HG03060 (cell line): ENCODE data around the gene MRPL38.

Experiments
- ATAC-seq: cut with Tn5 transposase; IDR thresholded peaks from one replicate; pipeline ENCODE4 v1.9.1; 2021; ENCODE audit warnings: low read depth, moderate number of reproducible peaks; ENCODE audit not compliant: unreplicated experiment

The MRPL38 gene

GRCh38 chr17:75904749-75905521 is at the start of gene MRPL38:
Gene MRPL38, minus strand, starts transcription at chr17:75904884. Its CDS starts 9 bp downstream, at chr17:75904875.
- peak; percentile 69 for ATAC-seq

DNA sequence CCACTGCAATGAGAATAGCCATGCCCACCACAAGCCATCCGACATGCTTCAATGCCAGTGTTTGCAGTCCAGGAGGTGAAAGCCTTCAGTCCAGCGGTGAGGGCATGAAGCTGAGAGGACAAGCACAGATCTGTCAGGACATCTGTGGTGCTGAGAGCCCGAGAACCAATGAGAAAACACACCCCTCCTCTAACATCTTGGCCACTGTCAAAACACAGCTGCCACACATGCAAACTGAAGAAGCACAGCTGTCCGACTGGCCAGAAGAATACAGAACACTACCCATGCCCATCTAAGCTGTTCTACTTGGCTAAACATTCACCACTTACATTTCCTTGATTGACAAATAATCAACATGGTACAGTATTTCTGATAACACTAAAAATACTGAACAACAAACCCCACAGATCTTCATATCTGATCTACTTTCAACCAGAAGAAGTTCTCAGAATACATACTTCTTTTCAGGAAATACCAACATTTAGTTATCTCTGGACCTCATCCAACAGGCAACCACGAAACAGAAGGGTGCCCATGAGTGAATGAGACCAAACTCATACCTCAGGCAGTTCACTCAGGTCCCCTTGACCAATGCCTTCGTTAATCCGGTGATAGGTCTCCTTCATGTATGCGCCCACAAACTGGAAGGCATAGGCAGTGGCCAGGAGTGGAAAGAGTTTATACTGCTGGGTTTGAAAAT is 46.3 kb upstream of the MRPL38 start:
- ATAC-seq, result no peak

DNA sequence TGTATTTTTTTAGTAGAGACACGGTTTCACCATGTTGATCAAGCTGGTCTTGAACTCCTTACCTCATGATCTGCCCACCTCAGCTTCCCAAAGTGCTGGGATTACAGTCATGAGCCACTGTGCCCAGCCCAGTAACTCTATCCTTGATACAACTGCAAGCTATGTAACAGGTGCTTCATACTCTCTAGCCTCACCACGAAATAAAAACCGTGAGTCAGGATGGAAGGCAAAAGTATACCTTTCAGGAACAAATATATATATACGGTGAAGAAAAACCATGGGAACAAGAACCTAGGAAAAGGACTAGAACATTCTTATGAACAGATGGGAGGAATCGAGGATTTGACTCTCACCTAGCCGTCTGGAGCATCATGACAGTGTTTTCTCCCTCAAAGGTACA is 45.7 kb upstream of the MRPL38 start:
- no peak for ATAC-seq

DNA sequence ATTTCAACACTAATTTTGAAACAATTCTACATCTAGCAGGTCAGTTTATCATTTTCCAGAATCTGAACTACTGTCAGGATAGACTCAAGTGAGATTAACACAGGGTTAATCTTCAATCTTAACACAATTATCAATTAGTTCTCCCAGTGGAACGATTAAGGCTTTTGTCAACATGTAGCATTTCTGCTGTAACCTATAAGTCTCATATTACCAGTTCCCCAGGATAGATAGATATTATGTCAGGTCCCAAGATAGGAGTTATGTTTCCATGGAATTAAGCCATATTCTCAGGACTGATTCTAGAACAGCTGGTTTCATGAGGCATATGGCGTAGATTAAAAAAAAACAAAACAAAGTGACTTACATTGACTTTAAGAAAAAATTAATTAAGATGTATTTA is 40.5 kb upstream of the MRPL38 start:
- no peak for ATAC-seq

- no peak for ATAC-seq
Measured at GRCh38 chr17:75943491-75943890, 38.8 kb upstream of the MRPL38 start.

DNA sequence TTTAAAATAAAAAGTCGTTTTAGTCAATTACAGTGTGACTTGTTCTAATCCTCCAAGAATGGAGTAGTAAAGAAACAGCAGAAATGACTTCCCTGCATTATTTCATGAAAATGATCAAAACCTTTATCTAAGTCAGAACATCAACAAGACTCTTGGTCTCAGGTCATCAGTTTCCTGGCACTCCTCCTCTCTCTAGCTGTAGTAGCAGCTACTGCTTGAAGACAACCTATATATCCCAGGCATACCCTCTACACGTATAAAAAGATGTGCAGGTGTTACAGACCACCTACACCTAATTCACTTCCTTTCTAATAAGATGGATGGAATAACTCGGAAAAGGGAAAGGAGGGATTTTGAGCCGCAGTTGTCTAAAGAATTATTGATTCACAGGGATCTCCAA is 37.8 kb upstream of the MRPL38 start:
- ATAC-seq, result no peak

- no peak for ATAC-seq
Measured at GRCh38 chr17:75941442-75941819, 36.7 kb upstream of the MRPL38 start.

GRCh38 chr17:75940727-75941441 is 36.2 kb upstream of the MRPL38 start, which contains the start of gene FBF1:
Gene FBF1, minus strand, starts transcription at chr17:75941042. Its CDS starts 2,893 bp downstream, at chr17:75938149.
- ATAC-seq, result peak; percentile 79

DNA sequence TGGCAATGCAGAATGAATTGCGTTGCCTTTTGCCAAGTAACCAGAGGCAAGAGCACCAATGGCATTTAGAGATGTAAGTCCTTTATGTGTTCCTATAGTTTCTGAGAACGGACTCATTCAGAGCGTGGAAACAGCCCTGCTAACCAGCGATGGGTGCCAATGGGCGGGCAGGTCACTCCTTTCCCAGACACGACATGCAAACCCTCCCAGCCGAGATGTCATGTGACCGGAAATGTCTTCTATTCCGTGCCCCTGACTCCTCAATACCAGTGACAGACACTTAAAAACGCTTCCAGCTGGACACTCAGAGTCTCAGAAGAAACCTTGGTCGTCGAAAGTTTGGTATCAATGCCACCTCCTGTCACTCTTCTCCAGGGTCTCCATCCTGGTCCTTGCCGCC is 33.0 kb upstream of the MRPL38 start:
- no peak for ATAC-seq

DNA sequence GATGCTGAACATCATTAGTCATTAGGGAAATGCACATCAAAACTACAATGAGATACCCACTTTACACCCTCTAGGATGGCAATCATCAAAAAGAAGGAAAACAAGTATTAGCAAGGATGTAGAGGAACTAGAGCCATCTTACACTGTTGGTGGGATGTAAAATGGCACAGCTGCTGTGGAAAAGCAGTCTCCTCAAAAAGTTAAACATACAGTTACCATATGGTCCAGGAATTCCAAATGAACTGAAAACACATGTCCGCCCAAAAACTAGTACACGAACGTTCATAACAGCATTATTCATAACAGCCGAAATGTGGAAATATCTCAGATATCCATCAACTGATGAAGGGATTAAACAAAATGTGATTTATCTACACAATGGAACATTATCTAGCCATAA is 29.1 kb upstream of the MRPL38 start:
- no peak for ATAC-seq

- no peak for ATAC-seq
Measured at GRCh38 chr17:75932852-75933251, 28.2 kb upstream of the MRPL38 start.

DNA sequence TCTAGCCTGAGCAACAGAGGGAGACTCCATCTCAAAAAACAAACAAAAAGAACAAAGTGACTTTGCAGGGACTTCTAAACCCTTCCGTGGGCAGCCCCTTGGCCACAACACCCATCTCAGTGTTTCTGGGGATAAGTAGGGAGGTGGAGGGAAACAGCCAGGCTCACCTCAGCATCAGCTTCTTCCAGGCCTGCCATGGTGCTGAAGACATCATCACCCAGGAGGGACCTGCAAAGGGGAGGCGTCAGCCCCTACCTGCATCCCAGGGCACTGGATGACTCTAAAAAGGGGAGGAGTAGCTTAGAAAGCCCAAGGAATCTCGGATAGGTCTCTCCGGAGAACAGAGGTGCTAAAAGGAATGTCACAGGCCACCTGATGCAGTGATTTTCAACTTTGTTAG is 26.4 kb upstream of the MRPL38 start:
- ATAC-seq, result no peak

GRCh38 chr17:75927286-75927922 is 22.7 kb upstream of the MRPL38 start:
- ATAC-seq, result no peak

- no peak for ATAC-seq
Measured at GRCh38 chr17:75926456-75926855, 21.8 kb upstream of the MRPL38 start.

- ATAC-seq, result no peak
Measured at GRCh38 chr17:75925912-75926311, 21.2 kb upstream of the MRPL38 start.

DNA sequence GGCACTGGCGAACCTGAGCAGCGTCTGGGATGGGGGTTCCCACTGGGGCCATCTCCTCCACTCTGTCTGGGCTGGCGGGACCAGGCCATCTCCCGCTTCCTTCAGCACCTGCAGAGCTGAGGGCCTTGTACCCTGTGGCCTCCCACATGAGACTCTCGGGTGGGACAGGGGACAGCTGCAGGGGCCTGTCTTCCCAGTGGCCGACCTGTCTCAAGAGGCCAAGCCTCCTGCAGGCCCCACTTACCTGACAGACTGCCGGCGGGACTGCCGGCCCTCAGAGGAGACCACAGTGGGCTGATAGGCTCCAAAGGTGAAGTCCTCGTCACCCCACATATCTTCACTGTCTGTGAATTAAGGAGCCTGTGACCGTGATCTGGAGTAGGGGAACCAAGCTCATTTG is 20.4 kb upstream of the MRPL38 start:
- ATAC-seq, result no peak

GRCh38 chr17:75922963-75923874 is 18.5 kb upstream of the MRPL38 start:
- no peak for ATAC-seq

DNA sequence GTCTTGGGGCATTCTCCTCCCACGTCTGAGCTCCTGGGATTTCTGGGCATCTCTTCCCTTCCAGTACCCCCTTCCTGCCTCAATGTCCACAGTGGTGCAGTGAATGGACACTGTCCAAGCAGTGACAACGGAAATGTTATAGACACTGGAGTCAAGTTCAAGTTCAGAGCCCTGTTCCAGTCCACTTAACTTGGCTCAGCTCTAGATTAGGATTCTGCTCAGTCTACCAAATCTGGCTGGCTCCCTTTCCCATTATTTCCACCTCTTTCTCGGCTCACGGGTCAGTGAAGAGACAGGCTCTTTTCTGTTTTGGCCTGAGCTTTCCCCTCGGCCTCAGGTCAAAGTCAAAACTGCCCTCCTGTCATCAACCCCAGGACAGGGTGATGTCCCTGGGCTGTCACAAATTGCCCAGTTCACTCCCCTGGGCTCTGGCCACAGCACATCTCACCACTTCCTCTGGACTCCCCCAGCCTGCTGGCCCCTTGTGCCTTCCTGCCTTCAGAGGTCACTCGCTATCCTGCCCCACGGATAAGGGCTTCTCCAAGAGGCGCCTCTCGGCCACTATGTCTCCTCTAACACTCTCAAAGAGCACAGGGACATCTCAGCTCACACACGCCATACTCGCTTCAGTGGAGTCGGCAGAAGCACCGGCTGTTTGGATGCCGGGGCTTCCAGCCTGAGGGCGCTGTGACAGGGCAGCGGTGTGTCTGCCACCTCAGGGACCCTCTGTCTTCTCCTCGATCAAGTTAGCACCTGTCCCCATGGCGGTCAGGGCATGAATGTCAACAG is 17.7 kb upstream of the MRPL38 start:
- ATAC-seq, result no peak

DNA sequence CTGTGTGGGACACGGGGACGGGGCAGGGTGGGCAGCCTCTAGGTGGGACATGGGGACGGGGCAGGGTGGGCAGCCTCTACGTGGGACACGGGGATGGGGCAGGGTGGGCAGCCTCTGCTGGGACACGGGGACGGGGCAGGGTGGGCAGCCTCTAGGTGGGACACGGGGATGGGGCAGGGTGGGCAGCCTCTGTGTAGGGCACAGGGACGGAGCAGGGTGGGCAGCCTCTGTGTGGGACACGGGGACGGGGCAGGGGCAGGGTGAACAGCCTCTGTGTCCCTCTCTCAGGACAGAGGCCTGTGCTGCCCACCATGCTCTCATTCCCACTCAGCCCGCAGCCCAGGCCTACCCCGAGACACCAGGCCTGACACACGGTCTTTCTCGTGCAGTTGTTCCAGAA is 16.9 kb upstream of the MRPL38 start:
- no peak for ATAC-seq
